MCF 10A (cell line): ENCODE measurements around the gene ENC1. TPM values are rescaled to one million over a fixed set of nuclear protein-coding genes. Genes with fewer than 3 reads are reported as not detected.

Experiments used
- BruUV-seq: library from RNA; stranded (reverse); fragments of 400-500 nt; replicated peaks from 2 replicates; lab custom pipeline; 2021; lab: Mats Ljungman, UMichigan
- CTCF ChIA-PET: fragments of 300-600 bp; sonication (Branson Sonifier 250); formaldehyde crosslinking; extraction: SDS; loops from one replicate; lab custom pipeline; 2021; ENCODE audit warnings: antibody characterized with exemption, inconsistent platforms; lab: Yijun Ruan, JAX
- POLR2A ChIA-PET: fragments of 300-600, 350-650 bp; sonication (Branson Sonifier 250); formaldehyde crosslinking; extraction: SDS; loops from one replicate; lab custom pipeline; 2020; ENCODE audit warnings: antibody characterized with exemption, inconsistent platforms; lab: Yijun Ruan, JAX
- DNase-seq: peaks from one replicate; pipeline ENCODE4 v3.0.0-alpha.2; 2018; ENCODE audit not compliant: unreplicated experiment
- H3K27ac Mint-ChIP-seq: one replicate; pipeline ENCODE4 v1.8.0; 2022; ENCODE audit warnings: mild to moderate bottlenecking, low read depth, mixed read lengths; ENCODE audit not compliant: unreplicated experiment
- H3K27me3 Mint-ChIP-seq: one replicate; pipeline ENCODE4 v1.8.0; 2022; ENCODE audit warnings: mixed read lengths; ENCODE audit not compliant: insufficient read depth, unreplicated experiment
- H3K36me3 Mint-ChIP-seq: one replicate; pipeline ENCODE4 v1.8.0; 2022; ENCODE audit warnings: mild to moderate bottlenecking, moderate library complexity, mixed read lengths; ENCODE audit not compliant: insufficient read depth, unreplicated experiment
- H3K4me1 Mint-ChIP-seq: one replicate; pipeline ENCODE4 v1.8.0; 2022; ENCODE audit warnings: mixed read lengths; ENCODE audit not compliant: insufficient read depth, unreplicated experiment
- H3K4me3 Mint-ChIP-seq: one replicate; pipeline ENCODE4 v1.8.0; 2022; ENCODE audit warnings: mild to moderate bottlenecking, moderate library complexity, mixed read lengths; ENCODE audit not compliant: unreplicated experiment
- H3K9me3 Mint-ChIP-seq: one replicate; pipeline ENCODE4 v1.8.0; 2022; ENCODE audit warnings: mixed read lengths; ENCODE audit not compliant: unreplicated experiment
- CTCF ChIP-seq: fragments of 200-600 bp; IDR thresholded peaks from one replicate; pipeline ENCODE4 v1.8.0; 2022; ENCODE audit warnings: antibody characterized with exemption, mild to moderate bottlenecking; ENCODE audit not compliant: unreplicated experiment
- intact Hi-C: fragments of 100-400 bp; cut with micrococcal nuclease; formaldehyde crosslinking; loops from 2 replicates; pipeline ENCODE4 v1.14.1; 2022
- total RNA-seq: library from RNA; stranded (reverse); gene quantifications from 2 replicates; pipeline ENCODE4 v1.2.3, GENCODE V29; 2022

Gene ENC1
- total RNA-seq, 1 experiment from 2014 or later, result 12.9 TPM

GRCh38 chr5:74647096-74647495 lies 6.6 kb upstream of the ENC1 start:
- Mint-ChIP-seq H3K27ac (peak overlapping the region; percentile 84), H3K9me3 (no peaks in the 10 kb centered on the region), H3K36me3 (no peaks in the 10 kb centered on the region), H3K4me1 (peaks cover 30% of the 10 kb centered on the region), H3K27me3 (no peaks in the 10 kb centered on the region), H3K4me3 (no peak overlapping the region)
- no TSS peak for BruUV-seq
- ChIA-PET POLR2A (interaction anchor here (0.6 to 1.2 kb wide), 6 partner anchors 14 to 754 kb away, joined by 3 to 4 read pairs (median 3); no protein-coding TSS in a partner anchor), CTCF (interaction anchor here (0.6 to 11.0 kb wide), 9 partner anchors 9 to 1054 kb away, joined by 3 to 102 read pairs (median 4); no protein-coding TSS in a partner anchor)
- intact Hi-C loops, result loop anchor here (10.0 kb wide), 1 partner anchor 522 kb away; no protein-coding TSS in a partner anchor
- no peak for TF ChIP-seq CTCF
- DNase-seq, result peak; percentile 72

GRCh38 chr5:74643111-74643562 lies 2.6 kb upstream of the ENC1 start:
- H3K4me1 Mint-ChIP-seq, result peaks cover 47% of the 10 kb centered on the region
- TF ChIP-seq CTCF, result no peak
- H3K27me3 Mint-ChIP-seq, result no peaks in the 10 kb centered on the region
- POLR2A ChIA-PET, result interaction anchor here (0.7 to 5.2 kb wide), 17 partner anchors 8 to 829 kb away, joined by 3 to 55 read pairs (median 6); no protein-coding TSS in a partner anchor
- BruUV-seq, result no TSS peak
- peak overlapping the region; percentile 40 for H3K27ac Mint-ChIP-seq
- peak; percentile 92 for DNase-seq
- intact Hi-C loops, result loop anchor here (1.0 to 10.0 kb wide), 2 partner anchors 518 to 705 kb away; no protein-coding TSS in a partner anchor
- no peaks in the 10 kb centered on the region for H3K36me3 Mint-ChIP-seq
- CTCF ChIA-PET, result interaction anchor here (0.6 to 11.0 kb wide), 29 partner anchors 10 to 744 kb away, joined by 3 to 102 read pairs (median 4); no protein-coding TSS in a partner anchor
- H3K9me3 Mint-ChIP-seq, result no peaks in the 10 kb centered on the region
- H3K4me3 Mint-ChIP-seq, result no peak overlapping the region

GRCh38 chr5:74642543-74642863 lies 2.0 kb upstream of the ENC1 start:
- H3K27me3 Mint-ChIP-seq, result no peaks in the 10 kb centered on the region
- DNase-seq, result peak; percentile 10

More at GRCh38 chr5:74642543-74642863, 2.0 kb upstream of the ENC1 start:
- Mint-ChIP-seq H3K36me3 (peaks cover 5% of the 10 kb centered on the region), H3K4me1 (peaks cover 52% of the 10 kb centered on the region), H3K27ac (peak overlapping the region; percentile 90), H3K4me3 (peak overlapping the region; percentile 87), H3K9me3 (no peaks in the 10 kb centered on the region)
- intact Hi-C loops, result loop anchor here (1.0 to 10.0 kb wide), 5 partner anchors 247 to 740 kb away; no protein-coding TSS in a partner anchor
- TF ChIP-seq CTCF, result no peak
- BruUV-seq, result no TSS peak
- ChIA-PET POLR2A (interaction anchor here (0.7 to 5.2 kb wide), 13 partner anchors 9 to 829 kb away, joined by 3 to 55 read pairs (median 7); no protein-coding TSS in a partner anchor), CTCF (interaction anchor here (0.6 to 11.0 kb wide), 32 partner anchors 9 to 740 kb away, joined by 3 to 102 read pairs (median 4); no protein-coding TSS in a partner anchor)
